Stomach (tissue), 4 donors: Measurements from ENCODE around the gene ANKMY2.

ENCODE experiments used
- EP300 ChIP-seq: sonication (generic); formaldehyde crosslinking; IDR thresholded peaks from one replicate; pipeline ENCODE4 v1.6.1; 2017; ENCODE audit warnings: antibody characterized with exemption
- POLR2A ChIP-seq, 4 donors: fragments of 450-650 bp; IDR thresholded peaks; one replicate each; pipeline ENCODE4 v1.6.1; 2016; ENCODE audit warnings: antibody characterized with exemption in 4 of 4, control low read depth in 2 of 4, mild to moderate bottlenecking in 1 of 4, moderate library complexity in 1 of 4
- POLR2AphosphoS5 ChIP-seq, 3 donors: sonication (generic); formaldehyde crosslinking; IDR thresholded peaks; one replicate each; pipeline ENCODE4 v1.6.1; 2016; ENCODE audit warnings: antibody characterized with exemption in 3 of 3
- TF ChIP-seq, protein P1 (sequence below), 7 experiments: fragments of 450-650 bp in 4 of 7; fragments of 200-600 bp in 3 of 7; sonication (generic) in 3 of 7; IDR thresholded peaks; one replicate each; pipeline ENCODE4 v1.5.1; 2016 to 2019; ENCODE audit warnings: antibody characterized with exemption in 7 of 7, control low read depth in 2 of 7, mild to moderate bottlenecking in 1 of 7

DNA sequence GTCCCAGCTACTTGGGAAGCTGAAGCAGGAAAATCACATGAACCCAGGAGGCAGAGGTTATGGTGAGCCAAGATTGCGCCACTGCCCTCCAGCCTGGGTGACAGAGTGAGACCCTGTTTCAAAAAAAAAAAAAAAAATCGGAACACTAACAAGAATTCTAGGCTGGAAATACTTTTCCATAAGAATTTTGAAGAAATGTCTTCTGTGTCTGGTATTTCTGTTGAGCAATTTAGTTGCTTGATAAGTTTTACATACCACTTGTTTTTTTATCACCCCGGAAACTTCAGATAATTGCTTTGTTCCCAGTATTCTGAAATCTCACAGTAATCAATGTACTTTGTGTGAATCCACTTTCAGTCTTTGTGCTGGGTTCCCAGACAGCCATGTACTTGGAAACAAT is 26.3 kb upstream of the ANKMY2 start:
- TF ChIP-seq, protein P1, sequence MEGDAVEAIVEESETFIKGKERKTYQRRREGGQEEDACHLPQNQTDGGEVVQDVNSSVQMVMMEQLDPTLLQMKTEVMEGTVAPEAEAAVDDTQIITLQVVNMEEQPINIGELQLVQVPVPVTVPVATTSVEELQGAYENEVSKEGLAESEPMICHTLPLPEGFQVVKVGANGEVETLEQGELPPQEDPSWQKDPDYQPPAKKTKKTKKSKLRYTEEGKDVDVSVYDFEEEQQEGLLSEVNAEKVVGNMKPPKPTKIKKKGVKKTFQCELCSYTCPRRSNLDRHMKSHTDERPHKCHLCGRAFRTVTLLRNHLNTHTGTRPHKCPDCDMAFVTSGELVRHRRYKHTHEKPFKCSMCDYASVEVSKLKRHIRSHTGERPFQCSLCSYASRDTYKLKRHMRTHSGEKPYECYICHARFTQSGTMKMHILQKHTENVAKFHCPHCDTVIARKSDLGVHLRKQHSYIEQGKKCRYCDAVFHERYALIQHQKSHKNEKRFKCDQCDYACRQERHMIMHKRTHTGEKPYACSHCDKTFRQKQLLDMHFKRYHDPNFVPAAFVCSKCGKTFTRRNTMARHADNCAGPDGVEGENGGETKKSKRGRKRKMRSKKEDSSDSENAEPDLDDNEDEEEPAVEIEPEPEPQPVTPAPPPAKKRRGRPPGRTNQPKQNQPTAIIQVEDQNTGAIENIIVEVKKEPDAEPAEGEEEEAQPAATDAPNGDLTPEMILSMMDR (IDR thresholded peaks at IDR 0.05) = no peak
- TF ChIP-seq EP300 (no peak), POLR2A (IDR thresholded peaks at IDR 0.05) (no peak), POLR2AphosphoS5 (IDR thresholded peaks at IDR 0.05) (no peak)
